Nephron (organoid): ENCODE results near the gene SND1.
A peak's percentile ranks its signal among the peaks of the same experiment; 100 is the strongest.

ENCODE experiments used
- H3K27ac Mint-ChIP-seq, 3 experiments: 2 replicates each; pipeline ENCODE4 v1.8.0; 2020; ENCODE audit warnings: mixed read lengths in 3 of 3, mild to moderate bottlenecking in 2 of 3, moderate library complexity in 1 of 3
- H3K27me3 Mint-ChIP-seq: 2 replicates; pipeline ENCODE4 v1.8.0; 2021; ENCODE audit warnings: low read depth, mild to moderate bottlenecking, moderate library complexity, mixed read lengths
- H3K36me3 Mint-ChIP-seq: 2 replicates; pipeline ENCODE4 v1.8.0; 2020; ENCODE audit warnings: low read depth, mixed read lengths
- H3K4me1 Mint-ChIP-seq: 2 replicates; pipeline ENCODE4 v1.8.0; 2020; ENCODE audit warnings: mixed read lengths
- H3K4me3 Mint-ChIP-seq, 3 experiments: 2 replicates each; pipeline ENCODE4 v1.8.0; 2020; ENCODE audit warnings: mild to moderate bottlenecking in 3 of 3, mixed read lengths in 3 of 3, moderate library complexity in 2 of 3
- H3K9me3 Mint-ChIP-seq: 2 replicates; pipeline ENCODE4 v1.8.0; 2020; ENCODE audit warnings: mixed read lengths
- TF ChIP-seq, protein P1 (sequence below), 3 experiments: fragments of 200-600 bp; sonication (generic); IDR thresholded peaks; one replicate each; pipeline ENCODE4 v1.5.0; 2021; ENCODE audit warnings: antibody characterized with exemption in 3 of 3; ENCODE audit not compliant: unreplicated experiment in 3 of 3

Gene SND1

DNA sequence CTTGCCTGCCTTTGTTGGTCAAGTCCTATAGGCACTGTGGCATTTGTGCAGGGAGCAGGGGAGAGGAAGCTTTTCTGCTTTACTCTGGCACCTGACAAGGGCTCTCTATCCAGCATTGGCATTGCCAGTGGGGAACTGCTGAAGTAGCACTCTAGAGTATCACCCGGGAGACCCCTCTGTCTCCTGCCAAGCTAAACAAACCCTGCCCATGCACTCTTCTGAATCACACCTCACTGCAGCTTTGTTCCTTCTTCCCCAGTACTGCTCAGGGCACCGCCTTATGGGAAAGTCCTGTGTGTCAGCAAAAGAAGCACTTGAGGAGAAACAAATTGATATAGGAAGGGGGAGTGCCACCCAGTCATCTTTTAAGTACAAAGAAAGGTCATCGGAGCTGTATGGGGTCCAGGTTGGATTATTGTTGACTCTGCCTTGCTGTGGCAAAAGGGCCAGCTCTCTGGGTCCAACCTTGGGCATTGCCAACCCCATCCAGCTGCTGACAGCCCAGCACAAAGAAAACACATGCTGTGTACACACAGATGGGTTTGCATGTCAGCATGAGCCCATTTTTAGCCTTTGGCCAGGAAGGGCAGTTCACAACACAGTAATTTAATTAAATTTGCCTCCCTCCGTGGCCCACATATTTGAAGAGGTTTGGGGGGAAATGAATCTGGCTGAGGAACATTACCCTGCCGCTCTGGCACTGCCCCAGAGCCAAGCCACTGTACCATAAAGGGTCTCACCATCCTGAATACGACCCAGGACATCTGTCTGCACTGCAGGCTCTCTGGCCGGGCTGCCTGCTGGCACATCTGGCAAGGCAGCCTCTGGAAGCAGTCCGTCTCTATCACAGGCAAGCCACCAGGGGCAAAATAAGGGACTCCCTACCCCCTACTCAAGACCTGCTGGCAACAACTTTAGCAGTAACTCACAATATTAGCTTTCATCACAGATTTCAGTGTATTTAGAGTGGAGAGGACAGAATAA, 366.2 kb downstream of the SND1 start:
- Mint-ChIP-seq H3K36me3 (peaks cover 15% of the 10 kb centered on the region), H3K9me3 (no peaks in the 10 kb centered on the region), H3K27ac (peak overlapping the region; percentile 33 to 47 (median 44))

GRCh38 chr7:128019288-128019687, 367.3 kb downstream of the SND1 start:
- TF ChIP-seq, protein P1, sequence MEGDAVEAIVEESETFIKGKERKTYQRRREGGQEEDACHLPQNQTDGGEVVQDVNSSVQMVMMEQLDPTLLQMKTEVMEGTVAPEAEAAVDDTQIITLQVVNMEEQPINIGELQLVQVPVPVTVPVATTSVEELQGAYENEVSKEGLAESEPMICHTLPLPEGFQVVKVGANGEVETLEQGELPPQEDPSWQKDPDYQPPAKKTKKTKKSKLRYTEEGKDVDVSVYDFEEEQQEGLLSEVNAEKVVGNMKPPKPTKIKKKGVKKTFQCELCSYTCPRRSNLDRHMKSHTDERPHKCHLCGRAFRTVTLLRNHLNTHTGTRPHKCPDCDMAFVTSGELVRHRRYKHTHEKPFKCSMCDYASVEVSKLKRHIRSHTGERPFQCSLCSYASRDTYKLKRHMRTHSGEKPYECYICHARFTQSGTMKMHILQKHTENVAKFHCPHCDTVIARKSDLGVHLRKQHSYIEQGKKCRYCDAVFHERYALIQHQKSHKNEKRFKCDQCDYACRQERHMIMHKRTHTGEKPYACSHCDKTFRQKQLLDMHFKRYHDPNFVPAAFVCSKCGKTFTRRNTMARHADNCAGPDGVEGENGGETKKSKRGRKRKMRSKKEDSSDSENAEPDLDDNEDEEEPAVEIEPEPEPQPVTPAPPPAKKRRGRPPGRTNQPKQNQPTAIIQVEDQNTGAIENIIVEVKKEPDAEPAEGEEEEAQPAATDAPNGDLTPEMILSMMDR (IDR thresholded peaks at IDR 0.05; ENCODE audit: unreplicated experiment in 3 of 3), result no peak
- Mint-ChIP-seq H3K4me3 (no peak overlapping the region), H3K27me3 (no peaks in the 10 kb centered on the region), H3K4me1 (peaks cover 55% of the 10 kb centered on the region), H3K9me3 (no peaks in the 10 kb centered on the region), H3K36me3 (peaks cover 15% of the 10 kb centered on the region), H3K27ac (peak overlapping the region in 2 of 3 experiments; percentile 3 to 58)

More for the DNA sequence above, 366.2 kb downstream of the SND1 start:
- H3K4me1 Mint-ChIP-seq, result peaks cover 46% of the 10 kb centered on the region
- no peaks in the 10 kb centered on the region for H3K27me3 Mint-ChIP-seq
- TF ChIP-seq, protein P1 (IDR thresholded peaks at IDR 0.05; ENCODE audit: unreplicated experiment in 3 of 3), result no peak
- H3K4me3 Mint-ChIP-seq, result no peak overlapping the region

- TF ChIP-seq, protein P1 (IDR thresholded peaks at IDR 0.05; ENCODE audit: unreplicated experiment in 3 of 3), result peak in 2 of 3 experiments; percentile 16 to 34
- Mint-ChIP-seq H3K27ac (no peak overlapping the region), H3K36me3 (peaks cover 15% of the 10 kb centered on the region), H3K9me3 (no peaks in the 10 kb centered on the region), H3K27me3 (no peaks in the 10 kb centered on the region), H3K4me1 (peaks cover 46% of the 10 kb centered on the region), H3K4me3 (no peak overlapping the region)
Observed at GRCh38 chr7:128020159-128020558, 368.2 kb downstream of the SND1 start.

GRCh38 chr7:128021366-128021765, 369.4 kb downstream of the SND1 start:
- H3K36me3 Mint-ChIP-seq, result peaks cover 15% of the 10 kb centered on the region
- H3K4me1 Mint-ChIP-seq, result peaks cover 55% of the 10 kb centered on the region
- H3K27ac Mint-ChIP-seq, result no peak overlapping the region
- no peak overlapping the region for H3K4me3 Mint-ChIP-seq
- no peaks in the 10 kb centered on the region for H3K9me3 Mint-ChIP-seq
- TF ChIP-seq, protein P1 (IDR thresholded peaks at IDR 0.05; ENCODE audit: unreplicated experiment in 3 of 3), result no peak
- no peaks in the 10 kb centered on the region for H3K27me3 Mint-ChIP-seq

GRCh38 chr7:128022631-128023532, 370.9 kb downstream of the SND1 start:
- Mint-ChIP-seq H3K4me3 (no peak overlapping the region), H3K9me3 (no peaks in the 10 kb centered on the region), H3K36me3 (peaks cover 15% of the 10 kb centered on the region), H3K4me1 (peaks cover 63% of the 10 kb centered on the region), H3K27ac (peak overlapping the region; percentile 8 to 67 (median 54)), H3K27me3 (no peaks in the 10 kb centered on the region)
- TF ChIP-seq, protein P1 (IDR thresholded peaks at IDR 0.05; ENCODE audit: unreplicated experiment in 3 of 3), result no peak
